ENCODE data around the gene LRRC26.
A peak's percentile ranks its signal among the peaks of the same experiment; 100 is the strongest.
"Not testable (repeated sequence)": the region's sequence is repeated elsewhere in the genome, so short reads cannot be mapped to it uniquely, and the experiment has no call there.

Gene LRRC26

GRCh38 chr9:137135154-137135553, 34.7 kb downstream of the LRRC26 start:
- DNase-seq (ENCODE audit: low read depth): not testable (repeated sequence)

- DNase-seq (ENCODE audit: low read depth): no peak
Measured at GRCh38 chr9:137134191-137134590, 35.7 kb downstream of the LRRC26 start.

GRCh38 chr9:137130176-137130755, 39.6 kb downstream of the LRRC26 start:
- no peak for DNase-seq (ENCODE audit: low read depth)

DNA sequence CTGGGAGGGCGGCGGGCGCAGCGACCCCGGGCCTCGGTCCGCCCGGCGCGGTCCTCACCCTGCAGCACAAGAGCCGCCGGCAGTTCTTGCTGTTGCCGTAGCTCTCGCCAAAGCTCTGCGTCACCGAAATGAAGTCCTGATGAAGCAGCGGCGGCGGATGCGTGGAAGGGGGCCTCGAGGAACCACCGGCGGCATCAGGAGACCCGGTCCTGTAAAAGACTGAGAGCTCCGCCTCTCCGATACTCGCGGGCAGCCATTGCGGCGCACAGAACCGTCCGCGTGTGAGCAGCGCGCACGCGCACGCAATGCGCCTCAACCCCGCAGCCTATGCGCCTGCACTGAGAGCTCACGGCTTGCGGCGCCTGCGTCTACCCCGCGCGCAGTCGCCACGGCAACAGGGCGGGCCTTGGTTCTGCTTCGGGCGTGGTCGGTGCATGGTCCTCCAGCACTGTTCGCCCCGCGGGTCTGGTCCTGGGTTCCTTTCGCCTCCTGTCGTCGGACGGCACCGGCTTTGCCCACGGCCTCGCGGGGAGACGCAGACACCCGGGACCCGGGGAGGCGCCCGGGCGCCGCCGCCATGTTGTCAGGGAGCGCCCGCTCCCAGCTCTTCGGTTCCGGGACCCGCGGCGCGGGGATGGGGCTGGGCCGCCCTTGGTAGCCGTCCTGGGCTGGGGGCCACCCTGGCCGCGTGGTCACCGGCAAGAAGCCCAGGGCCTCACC, 40.2 kb downstream of the LRRC26 start:
- DNase-seq (ENCODE audit: low read depth): peak; percentile 81

- DNase-seq (ENCODE audit: low read depth): no peak
Measured at GRCh38 chr9:137128862-137129455, 40.9 kb downstream of the LRRC26 start.

- no peak for DNase-seq (ENCODE audit: low read depth)
Measured at GRCh38 chr9:137128158-137128861, 41.5 kb downstream of the LRRC26 start.

DNA sequence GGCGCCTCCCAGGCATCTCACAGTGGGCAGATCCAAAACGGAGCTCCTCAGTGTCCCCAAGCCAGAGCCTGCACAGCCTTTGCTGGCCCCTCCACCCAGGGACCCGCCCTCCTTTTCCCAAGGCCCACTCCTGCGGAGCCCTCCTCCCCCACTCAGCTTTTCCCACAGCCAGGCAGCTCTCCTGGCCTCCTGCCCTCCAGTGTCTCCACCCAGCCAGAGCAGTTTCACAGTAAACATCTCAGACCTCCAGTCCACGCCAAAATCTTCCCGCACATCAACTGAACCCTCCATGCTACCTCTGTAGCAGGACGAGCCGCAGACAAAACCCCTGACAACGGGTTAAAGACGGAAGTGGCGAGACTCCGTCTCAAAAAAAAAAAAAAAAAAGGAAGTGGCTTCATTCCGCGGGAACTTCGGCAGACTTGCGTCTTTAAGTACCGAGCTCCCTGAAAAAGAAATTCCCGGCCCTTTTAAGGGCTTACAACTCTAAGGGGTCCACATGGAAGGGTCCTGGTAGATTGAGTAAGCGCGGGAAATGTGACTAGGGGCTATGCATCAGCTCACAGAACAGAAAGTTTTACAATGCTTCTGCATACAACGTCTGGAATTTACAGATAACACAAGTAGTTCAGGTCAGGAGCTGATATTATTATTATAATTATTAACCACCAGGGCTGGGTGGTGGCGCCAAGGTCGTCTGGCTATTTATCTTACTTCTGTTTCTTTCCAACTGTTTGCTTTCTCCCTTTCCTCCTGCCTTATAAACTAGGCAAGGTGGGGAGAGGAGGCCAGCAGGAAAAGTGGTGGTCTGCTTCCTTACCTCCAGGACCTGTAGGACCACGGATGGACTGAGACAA, 42.3 kb downstream of the LRRC26 start:
- no peak for DNase-seq (ENCODE audit: low read depth)

GRCh38 chr9:137126786-137127185, 43.1 kb downstream of the LRRC26 start:
- no peak for DNase-seq (ENCODE audit: low read depth)

GRCh38 chr9:137123952-137124462, 45.8 kb downstream of the LRRC26 start:
- not testable (repeated sequence) for DNase-seq (ENCODE audit: low read depth)

DNA sequence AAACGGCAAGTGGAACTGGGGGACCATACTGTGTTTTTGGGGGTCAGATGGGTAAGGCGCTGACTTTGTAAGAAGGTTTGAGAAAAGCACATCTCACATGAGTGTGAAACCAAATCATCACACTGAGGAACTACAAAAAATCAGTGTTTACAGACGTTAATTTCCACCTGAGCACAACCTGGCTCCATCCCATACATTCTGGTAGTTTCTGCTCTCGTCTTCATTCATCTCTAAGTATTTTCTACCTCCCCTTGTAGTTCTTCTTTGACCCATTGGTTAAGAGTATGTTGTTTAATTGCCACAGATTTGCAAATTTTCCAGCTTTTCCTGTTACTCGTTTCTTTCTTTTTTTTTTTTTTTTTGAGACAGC, 46.4 kb downstream of the LRRC26 start:
- no peak for DNase-seq (ENCODE audit: low read depth)

DNA sequence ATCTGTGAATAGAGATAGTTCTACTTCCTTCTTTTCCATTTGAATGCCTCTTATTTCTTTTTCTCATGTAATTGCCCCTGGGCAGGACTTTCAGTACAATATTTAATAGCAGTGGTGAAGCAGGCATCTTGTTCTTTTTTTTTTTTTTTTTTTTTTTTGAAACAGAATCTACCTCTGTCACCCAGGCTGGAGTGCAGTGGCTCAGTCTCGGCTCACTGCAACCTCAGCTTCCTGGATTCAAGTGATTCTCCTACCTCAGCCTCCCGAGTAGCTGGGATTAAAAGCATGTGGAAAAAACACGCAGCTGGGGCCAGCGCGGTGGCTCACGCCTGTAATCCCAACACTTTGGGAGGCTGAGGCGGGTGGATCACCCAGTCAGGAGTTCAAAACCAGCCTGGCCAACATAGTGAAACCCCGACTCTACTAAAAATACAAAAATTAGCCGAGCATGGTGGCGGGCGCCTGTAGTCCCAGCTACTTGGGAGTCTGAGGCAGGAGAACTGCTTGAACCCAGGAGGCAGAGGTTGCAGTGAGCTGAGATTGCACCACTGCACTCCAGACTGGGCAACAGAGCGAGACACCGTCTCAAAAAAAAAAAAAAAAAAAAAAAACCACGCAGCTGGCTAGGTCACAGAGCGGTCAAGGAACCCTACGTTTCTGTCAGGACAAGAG, 46.9 kb downstream of the LRRC26 start:
- not testable (repeated sequence) for DNase-seq (ENCODE audit: low read depth)

DNA sequence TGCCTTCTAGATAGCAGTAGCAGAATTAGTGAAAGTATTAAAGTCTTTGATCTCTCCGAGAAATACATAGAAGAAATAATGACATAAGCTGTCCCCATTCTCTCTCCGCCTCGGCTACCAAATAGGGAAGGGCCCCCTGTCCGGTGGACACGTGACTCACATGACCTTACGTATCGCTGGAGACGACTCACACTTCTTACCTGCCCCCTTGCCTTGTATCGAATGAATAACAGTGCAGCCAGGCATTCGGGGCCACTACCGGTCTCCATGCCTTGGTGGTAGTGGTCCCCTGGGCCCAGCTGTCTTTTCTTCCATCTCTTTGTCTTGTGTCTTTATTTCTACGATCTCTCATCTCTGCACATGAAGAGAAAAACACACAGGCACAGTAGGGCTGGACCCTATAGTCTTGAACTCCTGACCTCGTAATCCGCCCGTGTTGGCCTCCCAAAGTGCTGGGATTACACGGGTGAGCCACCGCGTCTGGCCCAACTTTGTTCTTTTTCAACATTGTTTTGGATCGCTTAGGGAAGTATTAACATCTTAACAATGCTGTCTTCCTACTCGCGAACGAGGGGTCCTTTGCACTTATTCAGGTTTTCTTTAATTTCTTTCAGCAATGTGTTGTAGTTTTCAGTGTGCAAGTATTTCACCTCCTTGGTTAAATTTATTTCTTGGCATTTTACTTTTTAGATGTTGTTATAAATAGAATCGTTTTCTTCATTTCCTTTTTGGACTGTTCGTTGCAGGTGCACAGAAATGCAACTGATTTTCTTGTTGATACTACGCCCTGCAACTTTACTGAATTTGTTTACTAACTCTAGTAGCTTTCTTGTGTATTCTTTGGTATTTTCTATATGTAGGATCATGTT, 47.7 kb downstream of the LRRC26 start:
- not testable (repeated sequence) for DNase-seq (ENCODE audit: low read depth)
